GM12801 (cell line): ENCODE results near the gene SLC15A3.

ENCODE experiments used
- TF ChIP-seq, protein P1 (sequence below): IDR thresholded peaks from one replicate; pipeline ENCODE4 v1.5.1; 2011; ENCODE audit warnings: control low read depth; ENCODE audit not compliant: insufficient read length; ENCODE audit errors: extremely low read depth

Gene SLC15A3

DNA sequence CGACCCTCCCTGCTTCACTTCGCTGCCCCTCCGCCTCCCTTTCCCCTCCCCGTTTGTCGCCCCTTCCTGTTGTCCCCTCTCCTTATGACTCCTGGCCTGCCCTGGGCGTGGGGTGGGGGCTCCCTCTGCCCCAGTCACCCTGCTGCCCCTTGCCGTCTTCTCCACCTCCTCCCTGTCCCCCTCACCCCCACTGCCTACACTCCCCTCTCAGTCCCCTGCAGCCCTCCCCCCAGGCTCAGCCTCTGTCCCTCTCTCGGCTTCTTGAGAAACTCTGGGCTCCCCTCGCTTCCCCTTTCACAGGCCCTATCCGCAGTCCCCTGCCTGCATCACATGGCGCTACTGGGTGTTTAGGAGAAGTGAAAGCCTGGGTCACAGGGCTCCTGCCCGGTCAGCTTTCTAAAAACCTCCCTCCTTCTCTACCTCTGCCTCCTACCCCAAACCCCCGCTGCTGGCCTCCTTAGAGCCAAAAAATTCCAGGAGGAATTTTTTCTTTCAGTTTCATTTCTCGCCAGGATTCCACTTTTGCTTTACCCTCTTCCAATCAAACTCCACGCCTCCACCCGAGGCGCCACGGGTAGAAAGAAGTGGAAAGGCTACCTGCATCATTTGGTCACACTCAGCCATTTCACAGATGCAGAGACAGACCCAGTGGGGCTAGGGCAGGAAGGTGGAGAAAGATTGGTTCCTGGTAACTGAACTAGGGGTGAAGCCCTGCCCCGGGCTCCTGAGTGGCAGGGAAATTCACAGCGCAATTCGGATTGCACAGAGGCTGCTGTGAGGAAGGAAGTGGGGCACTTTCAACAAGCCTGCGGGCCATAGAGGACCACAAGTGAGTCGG, at the start of gene SLC15A3:
SLC15A3 (minus strand) TSS at position 273 of the 838 bp plus-strand sequence. CDS start 625 bp downstream, outside the sequence.
- TF ChIP-seq, protein P1, sequence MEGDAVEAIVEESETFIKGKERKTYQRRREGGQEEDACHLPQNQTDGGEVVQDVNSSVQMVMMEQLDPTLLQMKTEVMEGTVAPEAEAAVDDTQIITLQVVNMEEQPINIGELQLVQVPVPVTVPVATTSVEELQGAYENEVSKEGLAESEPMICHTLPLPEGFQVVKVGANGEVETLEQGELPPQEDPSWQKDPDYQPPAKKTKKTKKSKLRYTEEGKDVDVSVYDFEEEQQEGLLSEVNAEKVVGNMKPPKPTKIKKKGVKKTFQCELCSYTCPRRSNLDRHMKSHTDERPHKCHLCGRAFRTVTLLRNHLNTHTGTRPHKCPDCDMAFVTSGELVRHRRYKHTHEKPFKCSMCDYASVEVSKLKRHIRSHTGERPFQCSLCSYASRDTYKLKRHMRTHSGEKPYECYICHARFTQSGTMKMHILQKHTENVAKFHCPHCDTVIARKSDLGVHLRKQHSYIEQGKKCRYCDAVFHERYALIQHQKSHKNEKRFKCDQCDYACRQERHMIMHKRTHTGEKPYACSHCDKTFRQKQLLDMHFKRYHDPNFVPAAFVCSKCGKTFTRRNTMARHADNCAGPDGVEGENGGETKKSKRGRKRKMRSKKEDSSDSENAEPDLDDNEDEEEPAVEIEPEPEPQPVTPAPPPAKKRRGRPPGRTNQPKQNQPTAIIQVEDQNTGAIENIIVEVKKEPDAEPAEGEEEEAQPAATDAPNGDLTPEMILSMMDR, result no peak

DNA sequence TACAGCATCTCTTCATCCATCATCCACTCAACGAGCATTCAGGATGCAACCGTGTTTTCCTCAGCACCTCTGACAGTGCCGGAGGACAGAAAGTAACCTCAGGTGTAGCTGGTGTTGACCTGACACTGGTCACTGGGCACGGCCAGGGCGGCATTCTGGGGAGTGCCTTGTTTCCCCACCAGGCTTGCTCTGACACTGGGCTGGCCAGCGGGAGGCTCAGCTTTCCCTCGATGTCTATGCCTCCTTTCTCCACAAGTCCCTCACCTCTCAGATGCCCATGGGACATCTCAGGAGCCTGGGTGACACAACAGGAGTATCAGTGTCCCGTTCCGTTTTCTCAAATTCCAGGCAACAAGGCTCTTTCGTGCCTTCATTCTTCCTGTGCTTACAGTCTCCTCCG, 48.5 kb upstream of the SLC15A3 start:
- TF ChIP-seq, protein P1, result no peak

DNA sequence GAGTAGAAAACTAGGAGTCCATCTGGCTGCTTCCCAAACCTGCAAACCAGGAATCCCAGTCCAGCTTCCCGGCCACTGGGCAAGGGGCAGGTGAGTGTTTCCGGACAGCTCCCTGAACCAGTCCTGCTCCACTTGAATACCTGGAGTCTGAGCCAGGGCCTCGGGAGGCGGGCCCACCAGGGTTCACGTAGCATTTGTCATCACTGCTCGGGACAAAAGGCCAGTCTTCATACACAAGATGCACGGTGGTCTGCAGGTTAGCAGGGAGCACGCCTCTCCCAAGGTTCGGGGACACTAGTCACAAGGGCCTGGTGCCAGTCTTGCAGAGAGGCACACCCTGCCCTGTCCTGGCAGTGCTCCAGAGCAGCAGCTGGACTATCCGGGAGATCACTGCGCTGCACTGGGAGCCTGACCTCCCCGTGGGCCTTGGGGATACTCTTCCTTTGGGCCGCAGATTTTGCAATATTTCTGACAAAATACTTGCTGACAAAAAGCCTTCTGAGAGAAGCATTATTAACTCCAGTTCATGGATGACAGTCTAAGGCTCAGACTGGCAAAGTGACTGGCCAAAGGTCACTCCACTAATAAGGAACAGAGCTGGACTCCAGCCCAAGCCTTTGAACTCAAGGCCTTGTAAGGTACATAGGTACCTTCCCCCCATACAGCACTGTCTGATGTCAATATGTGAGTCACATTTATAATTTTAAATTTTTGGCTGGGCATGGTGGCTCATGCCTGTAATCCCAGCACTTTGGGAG, 44.6 kb upstream of the SLC15A3 start:
- TF ChIP-seq, protein P1, result no peak

DNA sequence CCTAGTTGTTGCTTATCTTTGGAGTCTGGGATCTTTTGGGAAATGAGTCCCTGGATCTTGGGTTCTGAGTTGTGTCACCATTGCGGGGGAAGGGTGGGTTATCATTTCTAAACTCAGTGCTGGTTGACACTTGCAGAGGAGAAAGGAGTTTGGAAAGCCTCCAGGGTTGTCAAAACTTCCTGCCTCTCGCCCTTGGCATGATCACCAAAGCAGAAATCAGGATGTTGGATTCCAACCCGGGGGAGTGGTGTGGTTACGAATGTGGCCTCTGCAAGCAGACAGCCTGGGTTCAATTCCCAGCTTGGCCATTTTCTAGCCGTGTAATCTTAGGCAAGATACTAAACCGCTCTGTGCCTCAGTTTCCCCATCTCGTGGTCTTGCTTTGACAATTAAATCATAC, 43.8 kb upstream of the SLC15A3 start:
- TF ChIP-seq, protein P1, result no peak

DNA sequence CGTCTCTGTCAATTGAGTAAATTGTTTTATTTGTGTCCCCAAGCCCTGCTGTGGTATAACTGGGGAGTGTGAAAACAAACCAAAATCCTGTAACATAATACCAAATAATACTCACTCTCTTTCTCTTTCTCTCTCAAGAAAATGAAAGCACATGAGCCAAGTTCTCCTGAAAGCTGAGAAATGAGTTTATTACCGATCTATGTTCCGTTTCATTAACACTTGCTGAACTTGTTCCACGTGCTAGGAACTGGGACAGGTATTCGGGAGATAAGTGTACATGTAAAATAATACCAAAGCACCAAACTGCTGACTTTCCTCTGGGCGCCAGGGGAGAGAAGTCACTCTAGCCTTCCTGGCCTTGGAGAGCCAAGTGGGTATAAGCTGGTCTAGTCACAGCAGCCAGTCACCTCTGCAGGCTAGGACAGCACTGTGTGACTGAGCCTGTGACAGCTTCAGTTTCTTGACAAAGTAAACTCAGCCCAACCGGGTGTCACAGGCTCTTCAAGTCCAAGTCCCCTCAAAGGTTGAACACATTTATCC, 42.6 kb upstream of the SLC15A3 start:
- TF ChIP-seq, protein P1, result no peak

DNA sequence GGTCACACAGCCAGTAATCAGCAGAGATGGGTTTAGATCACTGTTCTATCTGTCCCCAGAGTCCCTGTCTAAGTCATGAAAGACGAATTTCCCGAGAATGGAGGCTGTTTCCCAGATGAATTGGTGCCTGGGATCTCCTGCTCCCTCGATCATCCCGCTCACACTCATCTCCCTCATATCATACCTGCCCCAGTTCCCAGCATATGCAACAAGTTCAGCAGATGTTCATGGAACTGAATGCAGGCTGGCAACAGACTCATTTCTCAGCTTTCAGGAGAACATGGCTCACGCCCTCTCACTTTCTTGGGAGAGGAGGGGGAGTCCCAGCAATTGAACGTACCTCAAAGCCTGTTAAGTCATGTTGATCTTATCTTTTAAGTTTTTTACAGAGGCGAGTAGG, 41.6 kb upstream of the SLC15A3 start:
- TF ChIP-seq, protein P1, result no peak

DNA sequence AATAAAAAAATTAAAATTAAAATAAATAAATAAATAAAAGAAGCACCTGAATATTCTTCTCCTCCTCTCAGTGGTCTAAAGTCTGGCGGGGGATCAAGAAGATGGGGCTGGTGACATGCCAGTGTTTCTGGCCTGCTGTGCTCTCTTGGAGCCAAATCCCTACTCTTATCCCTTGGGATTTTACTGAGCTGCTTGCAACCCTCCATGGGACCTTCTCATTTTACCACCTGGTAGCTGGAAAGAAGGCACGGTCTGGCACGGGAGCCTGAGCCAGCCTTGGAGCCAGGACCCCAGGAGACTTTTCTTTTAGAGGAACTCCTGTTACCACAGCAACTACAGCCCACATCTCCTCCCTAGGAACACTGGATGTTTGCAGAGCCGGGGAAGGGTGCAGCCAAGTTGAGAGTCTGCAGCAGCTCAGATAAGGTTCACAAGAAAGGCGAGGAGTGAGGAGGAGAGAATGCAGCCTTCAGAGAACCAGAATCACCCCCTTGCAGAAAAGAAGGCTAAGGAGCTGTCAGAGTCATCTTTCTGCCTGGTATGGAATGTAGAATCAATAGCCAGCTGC, 41.0 kb upstream of the SLC15A3 start:
- TF ChIP-seq, protein P1, result no peak
